C4-2B (cell line): ENCODE measurements around the gene KLHL22.
A peak's percentile ranks its signal among the peaks of the same experiment; 100 is the strongest.
"Not testable (repeated sequence)": the region's sequence is repeated elsewhere in the genome, so short reads cannot be mapped to it uniquely, and the experiment has no call there.

ENCODE experiments used
- H3K27ac ChIP-seq: fragments of 450-650 bp; 2 replicates; pipeline ENCODE4 v1.5.1; 2017
- ZFX ChIP-seq: fragments of 450-650 bp; IDR thresholded peaks from 2 replicates; pipeline ENCODE4 v1.6.1; 2017
- TF ChIP-seq, protein P1 (sequence below): fragments of 450-650 bp; conservative IDR thresholded peaks from 2 replicates; pipeline ENCODE4 v1.5.1; 2017; ENCODE audit warnings: mild to moderate bottlenecking

The KLHL22 gene, protein sequence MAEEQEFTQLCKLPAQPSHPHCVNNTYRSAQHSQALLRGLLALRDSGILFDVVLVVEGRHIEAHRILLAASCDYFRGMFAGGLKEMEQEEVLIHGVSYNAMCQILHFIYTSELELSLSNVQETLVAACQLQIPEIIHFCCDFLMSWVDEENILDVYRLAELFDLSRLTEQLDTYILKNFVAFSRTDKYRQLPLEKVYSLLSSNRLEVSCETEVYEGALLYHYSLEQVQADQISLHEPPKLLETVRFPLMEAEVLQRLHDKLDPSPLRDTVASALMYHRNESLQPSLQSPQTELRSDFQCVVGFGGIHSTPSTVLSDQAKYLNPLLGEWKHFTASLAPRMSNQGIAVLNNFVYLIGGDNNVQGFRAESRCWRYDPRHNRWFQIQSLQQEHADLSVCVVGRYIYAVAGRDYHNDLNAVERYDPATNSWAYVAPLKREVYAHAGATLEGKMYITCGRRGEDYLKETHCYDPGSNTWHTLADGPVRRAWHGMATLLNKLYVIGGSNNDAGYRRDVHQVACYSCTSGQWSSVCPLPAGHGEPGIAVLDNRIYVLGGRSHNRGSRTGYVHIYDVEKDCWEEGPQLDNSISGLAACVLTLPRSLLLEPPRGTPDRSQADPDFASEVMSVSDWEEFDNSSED

DNA sequence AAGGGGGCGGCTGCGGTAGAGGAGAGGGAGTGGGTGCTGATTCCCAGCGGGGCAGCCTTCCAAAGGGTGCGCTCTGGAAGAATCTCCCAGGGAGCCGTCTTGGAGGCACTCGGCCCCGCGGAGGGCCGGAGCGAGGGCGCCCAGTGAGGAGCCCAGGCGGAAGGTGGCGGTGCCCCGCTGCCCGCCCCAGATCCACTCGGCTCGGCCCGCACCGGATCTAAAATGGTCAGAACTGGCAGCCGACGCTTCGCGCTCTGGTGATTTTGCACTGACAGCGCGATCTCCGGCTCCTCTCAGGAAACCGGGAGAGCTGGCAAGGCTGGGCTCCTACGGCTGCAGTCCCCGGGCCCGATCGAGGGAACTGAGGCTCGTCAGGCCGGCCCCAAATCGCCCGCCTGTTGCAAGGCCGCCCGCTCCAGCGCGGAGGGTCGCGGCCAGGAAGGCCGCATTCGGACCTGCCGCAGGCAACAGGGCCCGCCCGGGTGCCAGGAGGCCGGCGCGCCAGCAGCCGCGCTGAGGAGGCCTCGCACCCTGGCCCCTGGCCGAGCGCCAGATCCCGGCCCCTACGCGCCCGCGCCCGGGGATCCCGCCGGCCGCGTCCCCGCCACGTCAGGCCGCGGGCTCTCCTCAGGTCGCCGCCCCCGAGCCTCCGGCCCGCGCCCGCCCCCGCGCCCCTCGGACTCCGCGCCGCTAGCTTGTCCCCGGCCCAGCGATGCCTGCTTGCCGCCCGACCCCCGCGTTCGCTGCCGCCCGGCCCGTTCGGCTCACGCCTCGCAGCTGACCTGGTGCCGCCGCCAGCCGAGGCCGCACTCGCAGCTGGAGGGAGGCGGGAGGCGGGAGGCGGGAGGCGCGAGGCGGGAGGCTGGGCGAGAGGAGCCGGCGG lies at the start of gene KLHL22:
Gene KLHL22, minus strand, starts transcription at position 818 of the 883 bp plus-strand sequence. CDS start 6,584 bp downstream, outside the sequence.
- peak within 1 kb of the TSS; percentile 75 for H3K27ac ChIP-seq
- peak; percentile 97 for TF ChIP-seq ZFX
- TF ChIP-seq, protein P1, sequence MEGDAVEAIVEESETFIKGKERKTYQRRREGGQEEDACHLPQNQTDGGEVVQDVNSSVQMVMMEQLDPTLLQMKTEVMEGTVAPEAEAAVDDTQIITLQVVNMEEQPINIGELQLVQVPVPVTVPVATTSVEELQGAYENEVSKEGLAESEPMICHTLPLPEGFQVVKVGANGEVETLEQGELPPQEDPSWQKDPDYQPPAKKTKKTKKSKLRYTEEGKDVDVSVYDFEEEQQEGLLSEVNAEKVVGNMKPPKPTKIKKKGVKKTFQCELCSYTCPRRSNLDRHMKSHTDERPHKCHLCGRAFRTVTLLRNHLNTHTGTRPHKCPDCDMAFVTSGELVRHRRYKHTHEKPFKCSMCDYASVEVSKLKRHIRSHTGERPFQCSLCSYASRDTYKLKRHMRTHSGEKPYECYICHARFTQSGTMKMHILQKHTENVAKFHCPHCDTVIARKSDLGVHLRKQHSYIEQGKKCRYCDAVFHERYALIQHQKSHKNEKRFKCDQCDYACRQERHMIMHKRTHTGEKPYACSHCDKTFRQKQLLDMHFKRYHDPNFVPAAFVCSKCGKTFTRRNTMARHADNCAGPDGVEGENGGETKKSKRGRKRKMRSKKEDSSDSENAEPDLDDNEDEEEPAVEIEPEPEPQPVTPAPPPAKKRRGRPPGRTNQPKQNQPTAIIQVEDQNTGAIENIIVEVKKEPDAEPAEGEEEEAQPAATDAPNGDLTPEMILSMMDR: no peak

DNA sequence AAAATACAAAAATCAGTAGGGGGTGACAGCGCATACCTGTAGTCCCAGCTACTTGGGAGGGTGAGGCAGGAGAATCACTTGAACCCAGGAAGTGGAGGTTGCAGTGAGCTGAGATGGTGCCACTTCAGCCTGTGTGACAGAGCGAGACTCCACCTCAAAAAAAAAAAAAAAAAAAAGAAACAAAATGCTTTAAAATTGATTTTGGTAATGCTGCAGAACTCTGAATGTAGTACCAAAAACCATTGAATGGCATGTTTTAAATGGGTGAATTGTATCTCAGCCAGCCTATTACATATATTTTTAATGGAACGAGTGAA lies 49.7 kb upstream of the KLHL22 start:
- not testable (repeated sequence) for H3K27ac ChIP-seq

DNA sequence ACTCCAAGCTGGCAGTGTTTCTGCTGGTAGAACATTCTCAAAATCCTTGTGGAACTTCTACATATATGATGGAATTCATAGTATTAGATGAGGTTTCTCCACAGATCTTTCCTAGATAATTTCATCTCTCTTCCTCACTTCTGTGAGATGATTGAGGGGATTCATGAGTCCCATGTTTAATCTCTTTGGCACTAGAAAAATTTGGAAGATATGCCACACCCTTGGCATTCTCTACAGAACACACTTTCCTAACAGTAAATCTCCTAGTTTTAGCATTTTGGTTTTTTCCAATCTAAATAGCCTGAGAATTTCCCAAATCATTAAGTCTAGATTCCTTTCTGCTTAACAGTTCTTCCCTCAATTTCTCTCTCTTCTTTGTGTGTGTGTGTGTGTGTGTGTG lies 47.1 kb upstream of the KLHL22 start:
- no peak for TF ChIP-seq ZFX
- TF ChIP-seq, protein P1: no peak
- no peak overlapping the region for H3K27ac ChIP-seq

DNA sequence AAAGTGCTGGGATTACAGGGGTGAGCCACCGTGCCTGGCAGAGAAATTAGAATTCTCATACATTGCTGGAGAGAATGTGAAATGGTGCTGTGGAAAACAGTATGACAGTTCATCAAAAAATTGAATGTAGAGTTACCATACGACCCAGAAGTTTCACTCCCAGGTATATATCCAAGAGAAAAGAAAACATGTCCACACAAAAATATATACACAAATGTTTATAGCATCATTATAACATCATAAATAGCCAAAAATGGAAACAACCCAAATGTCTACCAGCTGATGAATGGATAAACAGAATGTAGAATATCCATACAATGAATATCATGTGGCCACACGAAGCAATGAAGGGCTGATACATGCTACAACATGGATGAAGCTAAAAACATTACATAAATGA lies 46.5 kb upstream of the KLHL22 start:
- TF ChIP-seq ZFX: no peak
- TF ChIP-seq, protein P1: no peak
- H3K27ac ChIP-seq: no peak overlapping the region

DNA sequence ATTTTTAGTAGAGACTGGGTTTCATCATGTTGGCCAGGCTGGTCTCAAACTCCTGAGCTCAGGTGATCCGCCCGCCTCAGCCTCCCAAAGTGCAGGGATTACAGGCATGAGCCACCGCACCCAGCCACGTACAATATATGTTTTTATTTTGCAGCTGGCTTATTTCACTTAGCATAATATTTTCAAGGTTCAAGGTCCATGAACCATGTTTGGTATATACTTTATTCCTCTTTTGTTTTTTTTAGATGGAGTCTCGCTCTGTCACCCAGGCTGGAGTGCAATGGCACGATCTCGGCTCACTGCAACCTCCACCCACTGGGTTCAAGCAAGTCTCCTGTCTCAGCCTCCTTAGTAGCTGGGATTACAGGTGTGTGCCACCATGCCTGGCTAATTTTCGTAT lies 43.3 kb upstream of the KLHL22 start:
- H3K27ac ChIP-seq: not testable (repeated sequence)

DNA sequence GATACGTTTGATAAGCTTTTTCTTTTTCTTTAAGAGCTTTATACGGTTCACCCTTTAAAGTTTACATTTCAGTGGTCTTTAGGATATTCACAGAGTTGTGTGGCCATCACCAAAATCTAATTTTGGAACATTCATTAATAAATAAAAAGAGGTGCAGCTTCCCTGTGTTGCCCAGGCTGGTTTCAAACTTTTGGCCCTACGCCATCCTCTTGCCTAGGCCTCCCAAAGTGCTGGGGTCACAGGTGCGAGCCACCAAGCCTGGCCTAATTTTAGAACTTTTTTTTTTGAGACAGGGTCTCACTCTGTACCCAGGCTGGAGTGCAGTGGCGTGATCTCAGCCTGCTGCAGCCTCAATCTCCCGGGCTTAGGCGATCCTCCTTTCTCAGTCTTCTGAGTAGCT lies 42.4 kb upstream of the KLHL22 start:
- no peak overlapping the region for H3K27ac ChIP-seq
- TF ChIP-seq, protein P1: no peak
- TF ChIP-seq ZFX: no peak

DNA sequence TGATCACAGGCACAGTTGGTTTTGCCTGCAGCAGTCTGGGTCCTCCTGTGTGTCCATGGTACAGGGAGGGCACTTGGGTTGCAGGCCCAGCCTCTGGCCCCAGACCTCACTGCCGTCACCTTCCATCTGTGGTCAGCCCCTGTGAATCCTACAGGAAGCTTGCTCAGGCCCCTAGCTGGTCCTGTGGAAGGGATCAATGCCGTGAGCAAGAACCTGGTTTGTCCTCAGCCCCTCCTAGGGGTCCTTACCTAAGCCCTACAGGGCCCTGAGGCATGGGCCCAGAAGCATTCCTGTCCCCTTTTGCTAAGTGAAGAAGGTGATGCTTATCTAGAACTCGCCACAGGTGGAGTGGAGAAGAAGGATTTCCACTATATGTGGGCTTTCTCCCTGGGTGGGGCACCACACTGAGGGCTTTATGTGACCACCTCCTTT lies 41.7 kb upstream of the KLHL22 start:
- TF ChIP-seq, protein P1: no peak
- no peak for TF ChIP-seq ZFX
- no peak overlapping the region for H3K27ac ChIP-seq
